Measurements from ENCODE around the gene PLA2G6. TPM values are rescaled to one million over a fixed set of nuclear protein-coding genes. Genes with fewer than 3 reads are reported as not detected.

PLA2G6 gene
- total RNA-seq, 2 experiments from 2014 or later, result 80.2 to 85.3 TPM

- Mint-ChIP-seq H3K4me1 (ENCODE audit: low read depth) (peaks cover 3% of the 10 kb centered on the region), H3K27ac (no peak overlapping the region), H3K36me3 (ENCODE audit: low read depth) (peaks cover 11% of the 10 kb centered on the region), H3K9me3 (no peaks in the 10 kb centered on the region), H3K27me3 (ENCODE audit: low read depth) (no peaks in the 10 kb centered on the region), H3K4me3 (no peak overlapping the region)
- CTCF ChIA-PET, result interaction anchor here (0.6 to 1.6 kb wide), 2 partner anchors 19 to 27 kb away, joined by 3 to 4 read pairs; no protein-coding TSS in a partner anchor
- intact Hi-C loops (cut with micrococcal nuclease), result no loop called here
- DNase-seq, result no peak
These were observed 40.2 kb downstream of the PLA2G6 start for GRCh38 chr22:38141217-38141973.

GRCh38 chr22:38139901-38140300, 41.7 kb downstream of the PLA2G6 start:
- Mint-ChIP-seq H3K9me3 (no peaks in the 10 kb centered on the region), H3K27me3 (ENCODE audit: low read depth) (no peaks in the 10 kb centered on the region), H3K4me3 (no peak overlapping the region), H3K36me3 (ENCODE audit: low read depth) (peaks cover 18% of the 10 kb centered on the region), H3K4me1 (ENCODE audit: low read depth) (peaks cover 3% of the 10 kb centered on the region), H3K27ac (no peak overlapping the region)
- CTCF ChIA-PET, result interaction anchor here (1.6 kb wide), 1 partner anchor 25 kb away, joined by 3 read pairs; no protein-coding TSS in a partner anchor
- intact Hi-C loops (cut with micrococcal nuclease), result no loop called here
- DNase-seq, result no peak

GRCh38 chr22:38138961-38139360, 42.7 kb downstream of the PLA2G6 start:
- Mint-ChIP-seq H3K27ac (no peak overlapping the region), H3K27me3 (ENCODE audit: low read depth) (no peaks in the 10 kb centered on the region), H3K36me3 (ENCODE audit: low read depth) (peaks cover 19% of the 10 kb centered on the region), H3K4me1 (ENCODE audit: low read depth) (peaks cover 3% of the 10 kb centered on the region), H3K9me3 (no peaks in the 10 kb centered on the region), H3K4me3 (no peak overlapping the region)
- intact Hi-C loops (cut with micrococcal nuclease), result no loop called here
- no peak for DNase-seq
- CTCF ChIA-PET, result interaction anchor here (0.6 to 1.1 kb wide), 2 partner anchors 443 to 658 kb away, joined by 3 read pairs; no protein-coding TSS in a partner anchor

DNA sequence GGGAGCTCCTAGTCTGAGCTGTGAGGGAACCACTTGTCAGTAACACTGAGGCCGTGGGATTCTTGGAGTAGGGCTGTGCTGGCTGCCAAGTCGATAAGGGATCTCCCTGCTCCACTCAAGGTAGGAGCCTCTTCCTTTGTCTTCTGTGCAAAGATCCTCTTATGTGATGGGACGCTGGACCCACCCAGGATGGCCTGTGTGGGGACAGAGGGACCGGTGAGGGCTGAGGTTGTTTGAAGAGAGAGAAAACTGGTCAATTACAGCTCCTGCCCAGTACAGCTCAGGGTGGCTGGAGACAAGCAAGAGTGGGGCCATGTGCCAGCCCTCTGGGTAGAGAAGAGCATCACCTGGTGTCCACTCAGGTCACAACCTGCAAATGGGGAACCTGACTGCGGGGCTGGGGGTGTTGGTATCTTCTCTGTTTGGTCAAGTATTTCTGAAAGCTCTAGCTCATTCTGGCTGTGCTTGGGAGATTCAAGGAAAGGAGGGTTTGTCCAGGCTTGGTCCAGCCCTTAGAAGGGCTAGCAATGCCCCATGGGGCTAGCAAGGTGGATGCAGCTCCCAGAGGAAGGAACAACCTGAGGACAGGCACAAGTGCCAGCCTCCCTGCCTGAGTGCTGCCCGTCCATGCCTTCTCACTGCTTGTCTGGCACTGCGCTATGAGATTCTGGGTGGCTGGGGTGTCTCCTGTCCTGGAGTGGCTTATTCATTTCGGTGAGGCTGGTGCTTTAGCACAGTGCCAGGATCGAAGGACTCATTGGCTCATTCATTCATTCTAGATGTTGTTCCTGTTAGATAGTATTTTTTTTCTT, 43.5 kb downstream of the PLA2G6 start:
- no peak for DNase-seq
- Mint-ChIP-seq H3K4me1 (ENCODE audit: low read depth) (no peaks in the 10 kb centered on the region), H3K4me3 (no peak overlapping the region), H3K27me3 (ENCODE audit: low read depth) (no peaks in the 10 kb centered on the region), H3K9me3 (no peaks in the 10 kb centered on the region), H3K36me3 (ENCODE audit: low read depth) (peaks cover 14% of the 10 kb centered on the region), H3K27ac (no peak overlapping the region)
- CTCF ChIA-PET, result interaction anchor here (1.4 kb wide), 1 partner anchor 23 kb away, joined by 4 read pairs; no protein-coding TSS in a partner anchor
- intact Hi-C loops (cut with micrococcal nuclease), result no loop called here

GRCh38 chr22:38136607-38137006, 45.0 kb downstream of the PLA2G6 start:
- Mint-ChIP-seq H3K27me3 (ENCODE audit: low read depth) (no peaks in the 10 kb centered on the region), H3K4me3 (no peak overlapping the region), H3K36me3 (ENCODE audit: low read depth) (peaks cover 12% of the 10 kb centered on the region), H3K9me3 (no peaks in the 10 kb centered on the region), H3K4me1 (ENCODE audit: low read depth) (no peaks in the 10 kb centered on the region), H3K27ac (no peak overlapping the region)
- DNase-seq, result no peak
- CTCF ChIA-PET, result interaction anchor here (1.4 kb wide), 1 partner anchor 22 kb away, joined by 4 read pairs; no protein-coding TSS in a partner anchor
- intact Hi-C loops (cut with micrococcal nuclease), result no loop called here

GRCh38 chr22:38135133-38135706, 46.4 kb downstream of the PLA2G6 start:
- H3K27ac Mint-ChIP-seq, result no peak overlapping the region
- no peak overlapping the region for H3K4me3 Mint-ChIP-seq
- DNase-seq, result no peak
- H3K4me1 Mint-ChIP-seq (ENCODE audit: low read depth), result no peaks in the 10 kb centered on the region
- CTCF ChIA-PET, result interaction anchor here (0.6 kb wide), 1 partner anchor 272 kb away, joined by 4 read pairs; no protein-coding TSS in a partner anchor
- H3K36me3 Mint-ChIP-seq (ENCODE audit: low read depth), result peaks cover 12% of the 10 kb centered on the region
- intact Hi-C loops (cut with micrococcal nuclease), result no loop called here
- H3K9me3 Mint-ChIP-seq, result no peaks in the 10 kb centered on the region
- no peaks in the 10 kb centered on the region for H3K27me3 Mint-ChIP-seq (ENCODE audit: low read depth)

DNA sequence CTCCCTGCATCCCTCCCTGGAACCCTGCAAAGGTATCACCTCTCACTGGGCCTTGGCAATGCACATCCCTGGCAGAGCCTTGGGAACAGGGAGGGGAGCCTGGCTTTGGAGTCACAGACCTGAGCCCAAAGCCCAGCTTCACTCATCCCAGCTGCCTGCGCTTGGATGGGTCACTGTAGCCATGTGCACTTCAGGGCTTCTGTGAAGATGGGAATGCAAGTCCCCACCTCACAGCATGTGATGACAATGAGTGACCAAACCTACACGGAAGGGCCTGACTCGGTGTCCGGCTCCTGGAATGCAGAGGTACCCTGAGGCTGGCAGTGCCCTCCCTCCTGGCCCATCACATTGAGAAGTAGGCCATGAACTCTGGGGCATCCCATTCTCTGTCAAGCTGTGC, 48.3 kb downstream of the PLA2G6 start:
- H3K36me3 Mint-ChIP-seq (ENCODE audit: low read depth), result peaks cover 10% of the 10 kb centered on the region

DNA sequence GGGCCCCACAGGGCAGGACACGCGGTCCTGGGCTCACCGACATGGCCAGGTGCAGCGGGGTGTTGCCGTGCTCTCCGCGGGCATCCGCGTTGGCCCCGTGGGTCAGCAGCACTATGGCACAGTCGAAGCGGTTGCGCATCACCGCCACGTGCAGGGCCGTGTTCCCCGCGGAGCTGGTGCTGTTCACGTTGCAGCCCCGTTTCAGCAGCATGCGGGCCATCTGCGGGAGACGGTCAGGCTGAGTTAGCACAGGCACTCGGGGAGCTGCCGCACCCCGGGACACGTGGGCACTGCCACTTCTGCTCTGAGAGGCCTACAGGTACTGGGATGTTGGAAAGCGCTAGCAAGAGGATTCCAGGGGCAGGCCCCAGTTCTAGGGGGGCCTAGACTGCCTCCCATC, 48.8 kb downstream of the PLA2G6 start:
- CTCF ChIA-PET, result no interaction called here
- peaks cover 10% of the 10 kb centered on the region for H3K36me3 Mint-ChIP-seq (ENCODE audit: low read depth)
- DNase-seq, result no peak
- no peaks in the 10 kb centered on the region for H3K27me3 Mint-ChIP-seq (ENCODE audit: low read depth)
- H3K4me3 Mint-ChIP-seq, result no peak overlapping the region
- intact Hi-C loops (cut with micrococcal nuclease), result no loop called here
- no peaks in the 10 kb centered on the region for H3K9me3 Mint-ChIP-seq
- no peaks in the 10 kb centered on the region for H3K4me1 Mint-ChIP-seq (ENCODE audit: low read depth)
- no peak overlapping the region for H3K27ac Mint-ChIP-seq

More for the DNA sequence above, 48.3 kb downstream of the PLA2G6 start:
- CTCF ChIA-PET, result no interaction called here
- H3K4me3 Mint-ChIP-seq, result no peak overlapping the region
- intact Hi-C loops (cut with micrococcal nuclease), result no loop called here
- H3K27me3 Mint-ChIP-seq (ENCODE audit: low read depth), result no peaks in the 10 kb centered on the region
- H3K9me3 Mint-ChIP-seq, result no peaks in the 10 kb centered on the region
- DNase-seq, result no peak
- H3K4me1 Mint-ChIP-seq (ENCODE audit: low read depth), result no peaks in the 10 kb centered on the region
- H3K27ac Mint-ChIP-seq, result no peak overlapping the region

- no peaks in the 10 kb centered on the region for H3K9me3 Mint-ChIP-seq
These were observed 49.5 kb downstream of the PLA2G6 start for GRCh38 chr22:38132136-38132535.

GRCh38 chr22:38131399-38131798, 50.2 kb downstream of the PLA2G6 start:
- Mint-ChIP-seq H3K27me3 (ENCODE audit: low read depth) (no peaks in the 10 kb centered on the region), H3K4me1 (ENCODE audit: low read depth) (no peaks in the 10 kb centered on the region), H3K36me3 (ENCODE audit: low read depth) (peaks cover 8% of the 10 kb centered on the region), H3K27ac (no peak overlapping the region), H3K4me3 (no peak overlapping the region), H3K9me3 (no peaks in the 10 kb centered on the region)
- CTCF ChIA-PET, result interaction anchor here (0.7 kb wide), 1 partner anchor 28 kb away, joined by 4 read pairs; no protein-coding TSS in a partner anchor
- no peak for DNase-seq
- intact Hi-C loops (cut with micrococcal nuclease), result no loop called here

More at GRCh38 chr22:38132136-38132535, 49.5 kb downstream of the PLA2G6 start:
- CTCF ChIA-PET, result interaction anchor here (0.7 kb wide), 1 partner anchor 28 kb away, joined by 4 read pairs; no protein-coding TSS in a partner anchor
- Mint-ChIP-seq H3K27ac (no peak overlapping the region), H3K4me1 (ENCODE audit: low read depth) (no peaks in the 10 kb centered on the region), H3K4me3 (no peak overlapping the region), H3K27me3 (ENCODE audit: low read depth) (no peaks in the 10 kb centered on the region), H3K36me3 (ENCODE audit: low read depth) (peaks cover 8% of the 10 kb centered on the region)
- intact Hi-C loops (cut with micrococcal nuclease), result no loop called here
- no peak for DNase-seq

DNA sequence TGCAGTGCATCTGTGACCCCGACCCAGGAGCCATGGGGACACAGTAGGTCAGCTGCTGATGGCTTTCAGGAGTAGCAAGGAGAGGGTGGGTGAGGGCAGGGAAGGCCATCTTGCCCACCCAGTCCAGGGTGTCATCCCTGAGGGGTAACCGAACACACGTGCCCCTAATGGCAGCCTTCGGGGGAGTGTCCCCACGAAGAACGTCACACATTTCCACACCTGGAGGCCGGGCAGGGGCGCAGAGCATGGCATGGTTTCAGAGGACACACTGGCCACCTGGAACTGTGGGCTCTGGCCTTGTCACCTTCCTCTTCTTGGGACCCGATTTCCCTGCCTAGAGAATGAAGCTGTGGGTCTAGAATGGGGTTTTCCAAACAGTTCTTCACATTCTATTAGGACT, 51.8 kb downstream of the PLA2G6 start:
- H3K27ac Mint-ChIP-seq, result no peak overlapping the region
- peaks cover under 1% of the 10 kb centered on the region for H3K36me3 Mint-ChIP-seq (ENCODE audit: low read depth)
- no peaks in the 10 kb centered on the region for H3K4me1 Mint-ChIP-seq (ENCODE audit: low read depth)
- H3K4me3 Mint-ChIP-seq, result no peak overlapping the region
- DNase-seq, result no peak
- no peaks in the 10 kb centered on the region for H3K9me3 Mint-ChIP-seq
- intact Hi-C loops (cut with micrococcal nuclease), result no loop called here
- H3K27me3 Mint-ChIP-seq (ENCODE audit: low read depth), result no peaks in the 10 kb centered on the region
- CTCF ChIA-PET, result no interaction called here

DNA sequence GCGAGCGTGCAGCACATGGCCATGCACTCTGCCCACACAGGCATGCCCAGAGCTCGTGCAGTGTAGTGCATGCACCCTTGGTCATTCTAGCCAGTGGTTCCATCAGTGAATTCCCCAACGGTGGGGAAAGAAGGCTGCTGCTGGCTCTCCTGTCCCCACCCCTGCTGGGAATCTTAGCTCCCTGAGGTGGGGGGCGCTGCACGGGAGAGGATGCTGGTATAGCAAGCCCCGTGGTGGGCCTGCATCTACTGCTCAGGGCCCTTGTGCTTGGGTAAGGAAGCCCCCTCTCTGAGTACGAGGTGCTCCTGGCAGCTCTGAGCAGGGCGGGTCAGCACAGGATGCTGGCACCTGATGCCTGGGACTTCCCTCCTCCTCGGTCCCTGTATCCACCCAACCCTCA, 52.6 kb downstream of the PLA2G6 start:
- intact Hi-C loops (cut with micrococcal nuclease), result no loop called here
- CTCF ChIA-PET, result no interaction called here

More for the DNA sequence above, 52.6 kb downstream of the PLA2G6 start:
- H3K27ac Mint-ChIP-seq, result no peak overlapping the region
- H3K9me3 Mint-ChIP-seq, result no peaks in the 10 kb centered on the region
- H3K27me3 Mint-ChIP-seq (ENCODE audit: low read depth), result no peaks in the 10 kb centered on the region
- DNase-seq, result no peak
- H3K4me3 Mint-ChIP-seq, result no peak overlapping the region
- H3K4me1 Mint-ChIP-seq (ENCODE audit: low read depth), result no peaks in the 10 kb centered on the region
- H3K36me3 Mint-ChIP-seq (ENCODE audit: low read depth), result no peaks in the 10 kb centered on the region
